OCI-M1 (cell line): ENCODE results near the gene CITED2.

ENCODE experiments used
- DNase-seq: peaks from one replicate; lab custom pipeline; 2025; lab: John Stamatoyannopoulos, UW

The CITED2 gene

GRCh38 chr6:139381216-139381865 is 6.9 kb upstream of the CITED2 start:
- no peak for DNase-seq

- DNase-seq = no peak
Measured at GRCh38 chr6:139380611-139381010, 6.2 kb upstream of the CITED2 start.

- DNase-seq = peak; percentile 34
Measured at GRCh38 chr6:139380168-139380567, 5.7 kb upstream of the CITED2 start.

GRCh38 chr6:139378882-139379341 is 4.5 kb upstream of the CITED2 start:
- peak; percentile 61 for DNase-seq

GRCh38 chr6:139378226-139378625 is 3.8 kb upstream of the CITED2 start:
- no peak for DNase-seq

GRCh38 chr6:139376604-139377218 is 2.3 kb upstream of the CITED2 start:
- DNase-seq = peak; percentile 70

GRCh38 chr6:139376017-139376330 is 1.5 kb upstream of the CITED2 start:
- peak; percentile 90 for DNase-seq

GRCh38 chr6:139375226-139376016 is 973 bp upstream of the CITED2 start:
- DNase-seq = peak; percentile 99

- no peak for DNase-seq
Measured at GRCh38 chr6:139373928-139374356, 506 bp downstream of the CITED2 start.

- peak; percentile 80 for DNase-seq
Measured at GRCh38 chr6:139373154-139373927, 1.1 kb downstream of the CITED2 start.

GRCh38 chr6:139372326-139373153 is 1.9 kb downstream of the CITED2 start:
- DNase-seq = peak; percentile 81

- peak; percentile 66 for DNase-seq
Measured at GRCh38 chr6:139371421-139372203, 2.8 kb downstream of the CITED2 start.

- no peak for DNase-seq
Measured at GRCh38 chr6:139370999-139371345, 3.5 kb downstream of the CITED2 start.

- DNase-seq = peak; percentile 86
Measured at GRCh38 chr6:139370283-139370998, 4.0 kb downstream of the CITED2 start.

GRCh38 chr6:139369568-139370282 is 4.7 kb downstream of the CITED2 start:
- DNase-seq = peak; percentile 90

GRCh38 chr6:139369068-139369467 is 5.4 kb downstream of the CITED2 start:
- DNase-seq = no peak

GRCh38 chr6:139368661-139369060 is 5.8 kb downstream of the CITED2 start:
- no peak for DNase-seq

- DNase-seq = peak; percentile 85
Measured at GRCh38 chr6:139367810-139368351, 6.6 kb downstream of the CITED2 start.

- no peak for DNase-seq
Measured at GRCh38 chr6:139364982-139365379, 9.5 kb downstream of the CITED2 start.
